ENCODE measurements around the gene MRM2.

- TF ChIP-seq CTCF (conservative IDR thresholded peaks at IDR 0.05 in 1 of 2, IDR thresholded peaks at IDR 0.05 in 1 of 2; ENCODE audit: extremely low read depth in 1 of 2, insufficient read depth in 1 of 2, low read depth in 1 of 2, low read length in 2 of 2): no peak
- no peak for TF ChIP-seq EZH2 (IDR thresholded peaks at IDR 0.05; ENCODE audit: borderline replicate concordance, low read length)
Measured at GRCh38 chr7:2220506-2220905, 21.5 kb downstream of the MRM2 start.

Data from mammary epithelial cell (primary cell).